Right kidney (tissue), 9 donors: ENCODE measurements around the gene NCKAP5.

Experiments used
- DNase-seq: peaks from one replicate; pipeline ENCODE4 v3.0.0-alpha.2; 2016
- long read RNA-seq, 8 donors: transcript quantifications; one replicate each; lab custom pipeline, GENCODE V29; 2026

Gene NCKAP5
- long read RNA-seq, donor 1, partial matches to known transcripts = 0 of 1 reads
- long read RNA-seq, donor 1, other reads (novel, unspliced or antisense) = 0 of 1 reads
- long read RNA-seq, donor 2 = 0 reads
- long read RNA-seq, donor 3 = 0 reads
- long read RNA-seq, donor 4 = 0 reads
- long read RNA-seq, donor 5 = 0 reads
- long read RNA-seq, donor 6 = 0 reads
- long read RNA-seq, donor 7, partial matches to known transcripts = 0 of 2 reads
- long read RNA-seq, donor 7, other reads (novel, unspliced or antisense) = 0 of 2 reads
- long read RNA-seq, donor 8 = 0 reads

GRCh38 chr2:133568172-133568571, at the start of gene NCKAP5:
Gene NCKAP5, minus strand, starts transcription at chr2:133568463. Its CDS starts 50,937 bp downstream, at chr2:133517526.
- DNase-seq = peak; percentile 73

DNA sequence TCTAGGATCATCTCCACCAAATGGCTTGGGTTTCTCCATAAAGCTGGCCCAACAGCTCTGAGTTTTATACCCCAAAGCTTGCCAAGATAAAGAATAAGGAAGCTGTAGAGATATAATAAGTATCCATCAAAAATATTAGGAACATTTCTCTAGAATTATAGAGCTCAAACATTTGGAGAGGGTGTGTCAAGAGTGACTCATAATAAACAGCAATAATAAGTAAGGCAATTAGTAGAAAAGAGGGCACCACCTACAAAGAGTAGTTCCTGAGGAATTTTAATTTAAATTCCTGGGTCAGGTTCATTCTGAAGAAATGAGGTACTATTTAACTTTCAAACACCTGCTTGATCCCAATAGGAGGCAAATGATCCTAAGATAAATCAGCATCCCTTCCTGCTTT, 41.4 kb upstream of the NCKAP5 start:
- DNase-seq = no peak

- DNase-seq = no peak
Measured at GRCh38 chr2:133608291-133608690, 40.0 kb upstream of the NCKAP5 start.

DNA sequence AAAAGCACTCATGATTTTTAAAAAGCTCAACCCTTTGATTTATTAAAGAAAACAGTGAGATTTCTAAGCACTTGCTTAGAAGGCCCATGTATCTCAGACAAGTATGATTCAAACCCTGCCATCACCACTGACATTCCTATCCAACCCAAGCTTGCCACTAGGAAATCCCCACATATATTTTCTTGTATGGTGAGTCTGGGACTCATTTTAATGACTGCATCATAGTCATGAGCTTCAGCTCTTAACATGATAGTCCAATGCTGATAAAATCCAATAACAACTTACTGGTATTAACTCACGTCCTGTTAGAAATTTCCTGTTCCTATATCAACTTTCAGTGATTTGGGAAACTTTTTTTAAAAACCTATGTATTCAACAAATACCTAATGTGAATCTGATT, 39.4 kb upstream of the NCKAP5 start:
- DNase-seq = no peak

GRCh38 chr2:133606616-133607015, 38.4 kb upstream of the NCKAP5 start:
- no peak for DNase-seq

DNA sequence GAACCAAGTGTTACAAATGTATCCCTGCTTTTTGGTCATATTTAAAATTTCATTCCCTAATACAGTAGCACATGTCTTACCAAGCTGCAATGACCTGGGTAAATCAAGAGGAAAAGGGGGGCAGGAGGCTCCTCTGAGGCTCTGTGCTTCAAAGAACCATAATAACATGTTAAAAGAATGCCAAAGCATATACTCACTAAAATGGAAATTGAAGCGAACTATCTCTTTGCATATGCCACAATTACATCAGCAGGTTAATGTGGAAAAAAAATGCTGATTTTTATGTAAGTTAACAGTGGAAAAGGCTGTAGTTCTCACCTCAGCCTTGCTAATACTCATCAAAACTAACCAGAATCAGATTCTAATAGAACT, 37.5 kb upstream of the NCKAP5 start:
- no peak for DNase-seq

DNA sequence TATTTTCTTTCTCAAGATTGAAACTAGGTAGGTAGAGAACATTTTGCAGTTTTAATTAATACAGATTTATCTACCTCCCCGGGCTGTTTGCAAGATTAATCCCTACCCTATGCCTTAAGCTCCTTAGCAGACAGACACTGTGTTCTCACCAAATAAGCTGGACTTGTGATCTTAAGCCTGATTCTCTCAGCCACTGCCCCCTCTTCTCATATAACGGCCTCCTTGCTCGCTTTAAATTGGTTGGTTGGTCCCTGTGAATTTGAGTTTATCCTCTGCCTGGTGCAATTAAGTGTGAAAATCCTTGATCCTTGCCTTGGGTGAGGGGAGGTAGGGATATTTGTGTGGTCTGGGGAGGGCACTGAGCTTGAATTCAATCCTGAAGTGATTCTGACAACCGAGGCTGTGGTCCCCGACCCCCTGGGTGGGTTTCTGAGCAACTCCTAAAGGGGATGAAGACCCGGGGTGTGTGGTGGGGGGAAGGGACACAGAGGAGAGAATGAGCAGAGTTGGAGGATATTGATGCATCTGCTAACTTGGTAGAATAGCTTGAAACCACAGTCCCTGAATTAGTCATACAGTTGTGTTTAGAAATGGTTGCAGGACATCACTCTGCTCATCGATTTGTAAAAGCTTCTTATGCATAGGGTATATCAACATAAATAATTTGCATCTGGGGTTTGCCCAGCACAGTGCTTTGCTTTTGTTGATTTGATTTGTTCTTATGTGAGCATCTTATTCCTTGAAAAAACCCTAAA, 36.9 kb upstream of the NCKAP5 start:
- no peak for DNase-seq

GRCh38 chr2:133603109-133603508, 34.8 kb upstream of the NCKAP5 start:
- no peak for DNase-seq

DNA sequence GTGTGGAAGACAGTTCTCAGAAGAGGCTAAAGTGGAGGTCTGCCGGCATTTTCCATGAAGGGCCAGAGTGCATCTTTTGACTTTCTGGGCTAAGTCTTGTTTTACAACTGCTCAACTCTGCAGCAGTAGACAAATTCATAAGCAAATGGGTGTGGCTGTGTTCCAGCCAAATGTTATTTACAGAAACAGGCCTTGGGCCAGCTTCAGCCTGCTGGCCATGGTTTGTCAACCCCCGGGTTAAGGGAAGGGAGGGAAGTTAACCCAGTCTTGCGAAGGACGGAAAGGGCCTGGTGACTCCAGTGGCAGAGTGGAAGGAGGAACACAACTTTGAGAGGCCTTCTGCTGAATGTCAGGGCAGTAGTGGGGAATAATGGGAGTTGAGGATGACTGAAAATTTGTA, 34.3 kb upstream of the NCKAP5 start:
- no peak for DNase-seq

- no peak for DNase-seq
Measured at GRCh38 chr2:133600266-133600928, 32.1 kb upstream of the NCKAP5 start.

GRCh38 chr2:133599811-133600210, 31.5 kb upstream of the NCKAP5 start:
- DNase-seq = no peak

DNA sequence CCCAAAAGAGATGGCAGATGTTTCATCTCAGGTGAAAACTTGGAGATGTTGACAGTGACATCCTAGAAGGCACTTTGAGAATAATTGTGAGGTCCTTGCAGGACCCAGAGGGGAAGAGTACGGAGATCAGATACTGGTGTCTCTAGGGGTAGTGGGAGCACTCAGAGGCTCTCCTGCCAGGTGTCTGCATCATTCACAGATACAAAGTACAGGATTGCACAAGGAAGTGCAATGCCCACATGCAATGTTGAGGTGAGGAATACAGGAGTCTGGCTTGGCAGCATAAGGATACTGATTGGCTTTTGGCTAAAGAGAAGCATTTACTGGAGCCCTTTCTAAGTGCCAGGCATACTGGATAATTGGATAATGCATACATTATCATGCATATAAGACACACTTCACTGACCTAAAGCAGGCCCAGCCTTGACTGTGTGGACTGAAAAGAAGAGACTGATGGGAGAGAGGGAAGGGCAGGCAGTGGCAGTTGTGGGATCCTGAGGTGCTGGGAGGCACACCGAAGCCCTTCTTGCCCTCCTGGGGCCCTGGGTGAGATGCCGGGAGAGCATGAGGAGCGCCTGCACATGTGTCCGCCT, 31.0 kb upstream of the NCKAP5 start:
- no peak for DNase-seq

DNA sequence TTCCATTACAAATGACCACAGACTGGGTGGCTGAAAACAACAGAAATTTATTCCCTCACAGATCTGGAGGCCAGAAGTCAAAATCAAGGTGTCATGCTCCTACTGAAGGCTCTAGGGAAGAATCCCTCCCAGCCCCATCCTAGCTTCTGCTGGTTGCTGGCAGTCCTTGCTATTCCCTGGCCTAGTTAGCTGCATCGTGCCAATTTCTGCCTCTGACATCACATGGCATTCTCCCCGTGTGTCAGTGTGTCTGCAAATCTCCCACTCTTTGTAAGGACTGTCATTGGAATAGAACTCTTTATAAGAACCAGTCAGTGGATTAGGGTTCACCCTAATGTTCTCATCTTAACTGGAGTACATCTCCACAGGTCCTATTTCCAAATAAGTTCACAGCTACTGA, 30.5 kb upstream of the NCKAP5 start:
- no peak for DNase-seq

- DNase-seq = no peak
Measured at GRCh38 chr2:133596701-133597393, 28.6 kb upstream of the NCKAP5 start.

DNA sequence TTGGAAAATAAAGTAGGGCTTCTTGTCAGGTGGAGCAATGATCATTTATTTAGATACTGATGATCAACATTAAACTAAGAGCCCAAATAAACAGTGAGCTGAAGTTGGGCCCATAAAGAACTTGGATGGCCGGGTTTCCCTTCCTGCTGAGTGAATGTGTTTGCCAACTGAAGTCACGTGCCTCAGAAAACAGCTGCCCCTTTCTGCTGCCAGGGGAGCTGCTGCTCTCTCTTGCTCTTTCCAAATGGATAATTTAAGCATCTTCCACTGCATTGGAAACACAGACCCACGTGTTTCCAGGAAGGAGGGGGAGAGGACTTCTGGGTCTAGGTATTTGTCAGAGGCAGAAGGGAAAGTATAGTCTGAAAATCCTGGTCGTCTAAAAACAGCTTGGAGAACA, 22.9 kb upstream of the NCKAP5 start:
- no peak for DNase-seq

DNA sequence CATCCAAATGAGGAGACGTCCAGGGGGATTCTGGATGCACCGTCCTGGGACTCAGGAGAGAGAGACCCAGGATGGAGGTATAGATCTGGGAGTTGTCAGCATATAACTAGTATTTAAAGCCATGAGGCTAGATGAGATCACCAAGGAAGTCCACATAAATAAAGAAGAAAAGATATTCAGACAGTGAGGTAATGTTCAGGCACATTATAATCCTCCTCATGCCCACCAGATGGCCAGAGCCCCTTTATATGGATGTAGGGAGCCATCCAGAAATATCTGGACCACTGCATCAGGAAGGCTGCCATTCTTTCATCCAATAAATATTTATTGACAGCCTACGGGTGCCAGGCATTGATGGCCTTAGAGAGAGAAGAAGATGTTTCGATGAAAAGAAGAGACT, 21.2 kb upstream of the NCKAP5 start:
- DNase-seq = no peak

DNA sequence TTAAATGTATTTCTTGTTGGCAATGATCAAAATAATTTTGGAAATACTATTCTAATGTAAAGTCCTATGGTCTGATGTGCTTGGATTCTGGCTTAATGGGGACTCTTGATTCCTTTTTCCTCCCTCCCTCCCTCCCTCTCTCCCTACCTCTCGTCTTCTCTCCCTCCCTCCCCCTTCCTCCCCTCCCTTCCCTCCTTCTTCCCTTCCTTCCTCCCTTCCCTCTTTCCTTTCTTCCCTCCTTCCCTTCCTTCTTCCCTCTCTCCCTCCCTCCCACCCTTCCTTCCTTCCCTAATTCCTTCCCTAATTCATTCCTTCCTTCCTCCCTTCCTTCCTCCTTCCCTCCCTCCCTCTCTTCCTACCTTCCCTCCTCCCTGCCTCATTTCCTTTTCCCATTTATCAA, 19.9 kb upstream of the NCKAP5 start:
- no peak for DNase-seq

- DNase-seq = no peak
Measured at GRCh38 chr2:133586978-133587377, 18.7 kb upstream of the NCKAP5 start.

GRCh38 chr2:133581010-133581760, 12.9 kb upstream of the NCKAP5 start:
- no peak for DNase-seq

- DNase-seq = no peak
Measured at GRCh38 chr2:133579274-133579673, 11.0 kb upstream of the NCKAP5 start.

DNA sequence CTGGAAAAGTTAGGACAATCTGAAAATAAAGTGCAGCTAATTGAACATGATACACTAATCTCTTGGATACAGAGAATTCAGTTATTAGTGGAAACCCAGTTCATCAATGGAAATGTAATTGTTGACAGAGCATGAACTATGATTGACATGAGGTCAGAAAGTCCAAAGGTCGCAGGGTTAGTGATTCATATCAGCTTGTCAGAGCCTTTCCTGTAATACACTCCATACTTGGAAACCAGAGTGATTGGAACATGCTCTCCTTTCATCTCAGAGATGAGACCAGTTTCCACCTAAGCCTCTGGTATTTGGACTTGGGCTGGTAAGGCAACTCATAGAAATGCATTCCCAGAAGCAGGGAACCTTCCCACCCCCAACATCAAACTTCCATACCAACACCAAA, 8.5 kb upstream of the NCKAP5 start:
- DNase-seq = no peak

DNA sequence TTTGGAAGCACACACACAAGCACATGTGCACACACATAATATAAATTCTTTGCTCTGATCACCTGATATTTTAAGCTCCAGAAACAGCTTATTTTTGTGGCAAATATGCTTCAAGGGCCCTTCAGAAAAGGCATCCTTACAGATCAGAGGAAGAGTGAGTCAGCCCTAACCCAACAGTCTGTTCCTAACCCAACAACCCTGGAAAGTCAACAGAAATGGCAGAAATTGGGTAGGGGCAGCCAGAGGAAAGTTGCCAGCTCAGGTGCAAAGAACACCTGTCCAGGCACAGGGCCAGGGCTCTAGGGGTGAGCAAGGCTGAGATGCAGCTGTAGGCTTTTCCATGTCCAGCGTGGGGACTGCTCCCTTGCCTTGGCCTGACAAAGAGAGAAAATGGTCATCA, 6.4 kb upstream of the NCKAP5 start:
- no peak for DNase-seq
